ENCODE data around the gene COPS3.

DNA sequence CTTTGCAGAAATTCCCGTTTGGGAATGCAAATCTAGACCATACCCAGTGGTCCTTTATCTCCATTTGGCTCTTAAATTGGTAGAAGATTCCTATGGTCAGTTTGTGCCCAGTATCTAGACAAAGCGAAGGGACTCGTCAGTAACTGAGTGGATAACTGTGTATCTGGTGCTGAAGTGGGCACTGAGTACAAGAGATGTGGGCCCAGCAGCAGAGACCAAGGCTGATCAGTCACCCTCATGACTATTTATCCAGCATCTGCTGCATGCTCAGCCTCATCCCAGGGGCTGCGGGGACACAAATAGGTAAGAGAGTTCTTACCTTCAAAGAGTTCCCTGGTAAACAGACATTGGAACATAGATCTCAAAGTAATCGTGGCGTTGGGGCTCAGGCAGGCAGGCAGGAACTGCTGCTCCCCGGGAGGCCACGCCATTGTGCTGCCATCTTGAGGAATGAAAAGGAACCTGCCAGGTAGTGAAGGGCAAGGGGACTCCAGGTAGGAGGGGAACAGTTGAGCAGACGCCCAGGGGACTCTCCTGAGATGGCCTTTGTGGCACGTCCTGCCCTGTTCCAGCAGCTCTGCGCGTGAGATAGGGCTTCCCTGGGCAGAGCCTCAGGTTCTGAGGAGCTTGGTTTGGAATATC is 32.4 kb upstream of the COPS3 start:
- TF ChIP-seq, protein P1, sequence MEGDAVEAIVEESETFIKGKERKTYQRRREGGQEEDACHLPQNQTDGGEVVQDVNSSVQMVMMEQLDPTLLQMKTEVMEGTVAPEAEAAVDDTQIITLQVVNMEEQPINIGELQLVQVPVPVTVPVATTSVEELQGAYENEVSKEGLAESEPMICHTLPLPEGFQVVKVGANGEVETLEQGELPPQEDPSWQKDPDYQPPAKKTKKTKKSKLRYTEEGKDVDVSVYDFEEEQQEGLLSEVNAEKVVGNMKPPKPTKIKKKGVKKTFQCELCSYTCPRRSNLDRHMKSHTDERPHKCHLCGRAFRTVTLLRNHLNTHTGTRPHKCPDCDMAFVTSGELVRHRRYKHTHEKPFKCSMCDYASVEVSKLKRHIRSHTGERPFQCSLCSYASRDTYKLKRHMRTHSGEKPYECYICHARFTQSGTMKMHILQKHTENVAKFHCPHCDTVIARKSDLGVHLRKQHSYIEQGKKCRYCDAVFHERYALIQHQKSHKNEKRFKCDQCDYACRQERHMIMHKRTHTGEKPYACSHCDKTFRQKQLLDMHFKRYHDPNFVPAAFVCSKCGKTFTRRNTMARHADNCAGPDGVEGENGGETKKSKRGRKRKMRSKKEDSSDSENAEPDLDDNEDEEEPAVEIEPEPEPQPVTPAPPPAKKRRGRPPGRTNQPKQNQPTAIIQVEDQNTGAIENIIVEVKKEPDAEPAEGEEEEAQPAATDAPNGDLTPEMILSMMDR (IDR thresholded peaks at IDR 0.05) = peak; percentile 39 to 74 (median 66)
- TF ChIP-seq POLR2A (IDR thresholded peaks at IDR 0.05) = no peak
